ENCODE measurements around the gene PPP2R5C.

The PPP2R5C gene

DNA sequence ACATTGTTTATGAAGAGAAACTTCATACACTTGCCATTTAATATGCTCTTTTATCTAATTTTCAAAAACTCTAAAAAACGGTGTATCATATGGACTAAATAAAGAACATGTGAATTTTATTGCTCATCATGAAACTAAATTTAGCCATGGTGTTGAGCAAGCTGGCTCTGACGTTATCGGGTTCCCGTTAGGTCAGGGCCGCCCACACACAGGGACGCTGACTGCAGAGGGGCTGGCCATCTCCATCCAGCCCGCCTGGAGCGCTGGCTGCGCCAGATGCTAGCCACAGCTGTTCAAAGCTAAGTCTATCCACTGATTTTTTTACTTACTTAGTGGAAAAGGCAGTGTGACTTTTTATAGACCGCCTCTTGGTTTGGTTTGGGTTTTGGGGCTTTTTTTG lies 166.3 kb downstream of the PPP2R5C start:
- H3K36me3 ChIP-seq (ENCODE audit: insufficient read depth, low read length), result peaks cover 9% of the 10 kb centered on the region
- no peak overlapping the region for H3K4me3 ChIP-seq
- H3K27ac ChIP-seq, result no peak overlapping the region

GRCh38 chr14:101928415-101928841 lies 166.9 kb downstream of the PPP2R5C start:
- Histone ChIP-seq H3K9me3 (ENCODE audit: low read depth, low read length) (no peaks in the 10 kb centered on the region), H3K4me3 (no peak overlapping the region), H3K27ac (no peak overlapping the region), H3K36me3 (ENCODE audit: insufficient read depth, low read length) (peaks cover 9% of the 10 kb centered on the region), H3K9ac (ENCODE audit: insufficient read length) (no peak overlapping the region)
- TF ChIP-seq POLR2AphosphoS5 (IDR thresholded peaks at IDR 0.05; ENCODE audit: borderline replicate concordance, low read depth, low read length) (no peak), EZH2 (IDR thresholded peaks at IDR 0.05) (no peak)
- no peak for DNase-seq (ENCODE audit: low read depth, low spot score)

More for the DNA sequence above, 166.3 kb downstream of the PPP2R5C start:
- H3K9me3 ChIP-seq (ENCODE audit: low read depth, low read length), result no peaks in the 10 kb centered on the region
- TF ChIP-seq FOXP2 (optimal IDR thresholded peaks at IDR 0.05; ENCODE audit: control extremely low read depth, extremely low read length, insufficient read depth) (no peak), POLR2AphosphoS5 (IDR thresholded peaks at IDR 0.05; ENCODE audit: borderline replicate concordance, low read depth, low read length) (no peak), EZH2 (IDR thresholded peaks at IDR 0.05) (no peak)
- no peak for DNase-seq (ENCODE audit: low read depth, low spot score)
- no peak overlapping the region for H3K9ac ChIP-seq (ENCODE audit: insufficient read length)

DNA sequence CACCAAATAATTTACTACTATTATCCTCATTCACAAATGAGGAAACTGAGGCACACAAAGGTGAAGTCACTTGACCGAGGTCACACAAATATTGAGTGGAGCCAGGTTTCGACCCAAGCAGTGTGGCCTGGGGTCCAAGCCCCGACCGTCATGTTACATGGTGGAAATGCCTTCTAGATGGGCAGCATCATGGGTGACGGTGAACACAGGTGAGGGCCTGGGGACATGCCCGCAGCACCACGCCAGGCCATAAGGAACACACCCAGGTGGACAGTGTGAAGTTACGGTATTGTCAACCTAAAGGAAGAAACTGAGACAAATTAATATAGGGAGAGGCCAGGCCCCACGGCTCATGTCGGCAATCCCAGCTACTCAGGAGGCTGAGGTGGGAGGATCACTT lies 167.6 kb downstream of the PPP2R5C start:
- peaks cover 9% of the 10 kb centered on the region; the same call in 1 of the 2 replicates for H3K36me3 ChIP-seq (ENCODE audit: insufficient read depth, low read length)
- no peak overlapping the region for H3K27ac ChIP-seq
- no peak for TF ChIP-seq EZH2 (IDR thresholded peaks at IDR 0.05)
- DNase-seq (ENCODE audit: low read depth, low spot score), result no peak
- H3K9ac ChIP-seq (ENCODE audit: insufficient read length), result no peak overlapping the region
- no peak overlapping the region for H3K4me3 ChIP-seq
- no peaks in the 10 kb centered on the region for H3K9me3 ChIP-seq (ENCODE audit: low read depth, low read length)

DNA sequence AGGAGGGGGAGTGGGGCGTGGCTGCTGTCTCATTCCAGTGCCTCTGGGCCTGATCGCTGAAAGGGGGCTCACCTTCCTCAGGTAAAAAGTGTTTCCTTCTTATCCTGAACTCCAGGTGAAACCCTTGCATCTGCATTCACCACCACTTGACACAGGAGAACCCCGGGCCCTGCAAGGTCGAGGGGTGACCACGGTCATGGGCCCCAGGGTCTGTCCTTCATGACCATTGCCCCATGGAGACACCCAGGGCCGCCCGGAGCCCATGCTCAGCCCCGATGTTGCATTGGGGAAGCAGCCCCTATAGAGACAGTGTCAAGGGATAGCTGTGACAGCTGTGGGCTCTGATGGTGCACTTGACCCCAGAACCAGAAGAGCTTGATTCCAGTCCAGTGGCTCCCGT lies 168.4 kb downstream of the PPP2R5C start:
- no peak for TF ChIP-seq FOXP2 (optimal IDR thresholded peaks at IDR 0.05; ENCODE audit: control extremely low read depth, extremely low read length, insufficient read depth)
- TF ChIP-seq EZH2 (IDR thresholded peaks at IDR 0.05), result no peak
- no peak for TF ChIP-seq POLR2AphosphoS5 (IDR thresholded peaks at IDR 0.05; ENCODE audit: borderline replicate concordance, low read depth, low read length)
- H3K36me3 ChIP-seq (ENCODE audit: insufficient read depth, low read length), result peaks cover 5% of the 10 kb centered on the region; the same call in 1 of the 2 replicates

DNA sequence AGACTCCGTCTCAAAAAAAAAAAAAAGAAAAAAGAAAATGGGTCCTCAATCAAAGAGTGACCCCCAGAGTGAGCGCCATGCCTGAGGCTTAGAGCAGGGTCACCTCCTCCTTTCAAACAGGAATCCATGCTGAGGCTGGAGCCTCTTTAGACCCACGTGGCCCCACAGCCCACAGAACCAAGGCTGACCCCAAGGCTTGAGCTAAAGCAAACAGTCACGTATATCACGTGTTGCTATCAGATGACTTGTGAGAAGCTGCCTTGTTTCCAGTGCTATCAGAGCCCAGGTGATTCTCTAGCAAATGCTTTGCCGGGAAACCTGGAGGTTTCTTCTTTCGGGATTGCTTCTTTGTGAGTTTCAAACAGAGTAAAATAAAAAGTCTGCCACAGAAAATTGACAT lies 171.2 kb downstream of the PPP2R5C start:
- Histone ChIP-seq H3K4me3 (no peak overlapping the region), H3K27ac (no peak overlapping the region), H3K9me3 (ENCODE audit: low read depth, low read length) (no peaks in the 10 kb centered on the region), H3K36me3 (ENCODE audit: insufficient read depth, low read length) (no peaks in the 10 kb centered on the region; the same call in 1 of the 2 replicates), H3K9ac (ENCODE audit: insufficient read length) (no peak overlapping the region)
- no peak for TF ChIP-seq POLR2AphosphoS5 (IDR thresholded peaks at IDR 0.05; ENCODE audit: borderline replicate concordance, low read depth, low read length)
- TF ChIP-seq FOXP2 (optimal IDR thresholded peaks at IDR 0.05; ENCODE audit: control extremely low read depth, extremely low read length, insufficient read depth), result no peak
- TF ChIP-seq EZH2 (IDR thresholded peaks at IDR 0.05), result no peak
- no peak for DNase-seq (ENCODE audit: low read depth, low spot score)

More for the DNA sequence above, 168.4 kb downstream of the PPP2R5C start:
- Histone ChIP-seq H3K9me3 (ENCODE audit: low read depth, low read length) (no peaks in the 10 kb centered on the region), H3K9ac (ENCODE audit: insufficient read length) (no peak overlapping the region), H3K27ac (no peak overlapping the region), H3K4me3 (no peak overlapping the region)
- DNase-seq (ENCODE audit: low read depth, low spot score), result no peak

GRCh38 chr14:101933209-101933608 lies 171.7 kb downstream of the PPP2R5C start:
- no peaks in the 10 kb centered on the region for H3K9me3 ChIP-seq (ENCODE audit: low read depth, low read length)
- DNase-seq (ENCODE audit: low read depth, low spot score), result no peak
- H3K27ac ChIP-seq, result no peak overlapping the region
- TF ChIP-seq POLR2AphosphoS5 (IDR thresholded peaks at IDR 0.05; ENCODE audit: borderline replicate concordance, low read depth, low read length), result no peak
- no peak for TF ChIP-seq EZH2 (IDR thresholded peaks at IDR 0.05)
- no peak for TF ChIP-seq FOXP2 (optimal IDR thresholded peaks at IDR 0.05; ENCODE audit: control extremely low read depth, extremely low read length, insufficient read depth)
- no peak overlapping the region for H3K4me3 ChIP-seq
- no peaks in the 10 kb centered on the region; the same call in 1 of the 2 replicates for H3K36me3 ChIP-seq (ENCODE audit: insufficient read depth, low read length)
- H3K9ac ChIP-seq (ENCODE audit: insufficient read length), result no peak overlapping the region

GRCh38 chr14:101934601-101935150 lies 173.2 kb downstream of the PPP2R5C start:
- no peaks in the 10 kb centered on the region for H3K36me3 ChIP-seq (ENCODE audit: insufficient read depth, low read length)
- no peak for TF ChIP-seq EZH2 (IDR thresholded peaks at IDR 0.05)
- no peak for TF ChIP-seq FOXP2 (optimal IDR thresholded peaks at IDR 0.05; ENCODE audit: control extremely low read depth, extremely low read length, insufficient read depth)
- TF ChIP-seq POLR2AphosphoS5 (IDR thresholded peaks at IDR 0.05; ENCODE audit: borderline replicate concordance, low read depth, low read length), result no peak
- no peak overlapping the region for H3K4me3 ChIP-seq
- no peaks in the 10 kb centered on the region for H3K9me3 ChIP-seq (ENCODE audit: low read depth, low read length)
- no peak overlapping the region for H3K27ac ChIP-seq
- no peak for DNase-seq (ENCODE audit: low read depth, low spot score)
- no peak overlapping the region for H3K9ac ChIP-seq (ENCODE audit: insufficient read length)

DNA sequence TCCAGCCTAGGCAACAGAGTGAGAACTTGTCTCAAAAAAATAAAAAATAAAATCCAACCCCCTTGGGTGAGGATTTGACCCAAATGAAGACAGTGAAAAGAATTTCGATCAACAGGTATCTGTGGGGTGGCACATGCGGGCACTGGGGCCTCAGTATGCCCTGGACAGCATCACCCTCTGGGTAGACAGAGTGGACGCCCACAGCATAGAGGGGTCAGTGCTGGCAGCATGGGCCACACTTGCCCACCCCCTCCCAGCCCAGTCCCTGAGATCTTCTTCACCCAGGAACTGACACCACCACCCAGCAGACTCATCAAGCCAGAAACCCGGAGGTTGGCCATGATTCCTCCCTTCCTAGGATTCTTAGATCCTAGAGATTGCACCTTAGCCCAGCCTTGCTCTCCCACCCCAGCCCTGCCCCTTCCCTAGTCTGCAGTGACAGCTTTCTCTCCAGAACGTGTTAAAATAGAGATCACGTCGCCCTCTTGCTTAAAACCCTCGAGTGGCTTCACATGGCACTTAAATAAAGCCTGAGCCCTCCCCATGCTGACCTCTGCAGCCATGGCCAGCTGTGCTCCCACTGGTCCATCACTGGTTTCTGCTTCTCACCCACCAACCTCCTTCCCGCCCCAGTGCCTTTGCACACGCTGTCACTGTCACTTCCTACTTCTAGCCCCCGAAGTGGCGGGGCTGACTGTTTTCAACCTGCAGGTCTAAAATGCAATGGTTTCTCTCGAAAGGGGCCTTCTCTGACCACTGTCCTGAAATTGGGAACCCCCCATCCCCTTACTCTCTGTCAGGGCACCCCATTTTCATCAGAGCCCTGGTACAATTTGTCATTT lies 176.6 kb downstream of the PPP2R5C start:
- Histone ChIP-seq H3K4me3 (no peak overlapping the region), H3K27ac (no peak overlapping the region), H3K36me3 (ENCODE audit: insufficient read depth, low read length) (no peaks in the 10 kb centered on the region), H3K9me3 (ENCODE audit: low read depth, low read length) (no peaks in the 10 kb centered on the region), H3K9ac (ENCODE audit: insufficient read length) (no peak overlapping the region)
- TF ChIP-seq FOXP2 (optimal IDR thresholded peaks at IDR 0.05; ENCODE audit: control extremely low read depth, extremely low read length, insufficient read depth), result no peak
- TF ChIP-seq EZH2 (IDR thresholded peaks at IDR 0.05), result no peak
- TF ChIP-seq POLR2AphosphoS5 (IDR thresholded peaks at IDR 0.05; ENCODE audit: borderline replicate concordance, low read depth, low read length), result no peak
- no peak for DNase-seq (ENCODE audit: low read depth, low spot score)

Measured in SK-N-MC (cell line).